Keratinocyte (primary cell): ENCODE measurements around the gene NIBAN1. TPM values are rescaled to one million over a fixed set of nuclear protein-coding genes. Genes with fewer than 3 reads are reported as not detected.
"Not testable (repeated sequence)": the region's sequence is repeated elsewhere in the genome, so short reads cannot be mapped to it uniquely, and the experiment has no call there.

Experiments used
- DNase-seq: peaks from one replicate; pipeline ENCODE4 v3.0.0-alpha.2; 2011; ENCODE audit warnings: low read depth, missing footprints, low spot score
- FAIRE-seq: peaks from 2 replicates; lab custom pipeline; 2011; peaks lifted over from hg19 to GRCh38; lab: Jason Lieb, UNC
- H2AFZ ChIP-seq: 2 replicates; pipeline ENCODE4 v1.6.0; 2012; ENCODE audit warnings: low read length, control low read depth, inconsistent platforms; ENCODE audit not compliant: control insufficient read depth
- H3K27ac ChIP-seq: 2 replicates; pipeline ENCODE4 v1.5.1; 2011; ENCODE audit warnings: low read length; ENCODE audit not compliant: control insufficient read depth, insufficient read depth
- H3K27me3 ChIP-seq: 3 replicates; pipeline ENCODE4 v1.6.0; 2011; ENCODE audit warnings: low read length; ENCODE audit not compliant: control insufficient read depth, insufficient read depth; ENCODE audit errors: extremely low read depth
- H3K36me3 ChIP-seq, 2 experiments: 2 replicates in 1 of 2; 3 replicates in 1 of 2; pipeline ENCODE4 v1.5.1; 2011; ENCODE audit warnings: low read length in 2 of 2, mild to moderate bottlenecking in 1 of 2; ENCODE audit not compliant: control insufficient read depth in 2 of 2, insufficient read depth in 2 of 2; ENCODE audit errors: extremely low read depth in 1 of 2
- H3K4me1 ChIP-seq: 3 replicates; pipeline ENCODE4 v1.5.1; 2011; ENCODE audit warnings: low read length; ENCODE audit not compliant: control insufficient read depth, insufficient read depth; ENCODE audit errors: extremely low read depth
- H3K4me2 ChIP-seq: 3 replicates; pipeline ENCODE4 v1.6.0; 2011; ENCODE audit warnings: low read depth, low read length; ENCODE audit not compliant: control insufficient read depth, insufficient read depth; ENCODE audit errors: extremely low read depth
- H3K4me3 ChIP-seq, 3 experiments: fragments of 200-600 bp in 1 of 3; sonication (generic) in 1 of 3; 2 replicates in 2 of 3; 3 replicates in 1 of 3; pipeline ENCODE4 v1.5.1; 2011 to 2016; ENCODE audit warnings: low read length in 3 of 3, mild to moderate bottlenecking in 3 of 3, control low read depth in 2 of 3, inconsistent platforms in 1 of 3, low read depth in 1 of 3, mixed read lengths in 1 of 3, mixed run types in 1 of 3, moderate library complexity in 1 of 3; ENCODE audit not compliant: control insufficient read depth in 2 of 3, insufficient read depth in 2 of 3; ENCODE audit errors: extremely low read depth in 1 of 3
- H3K79me2 ChIP-seq: 2 replicates; pipeline ENCODE4 v1.6.0; 2012; ENCODE audit warnings: low read length; ENCODE audit not compliant: control insufficient read depth, insufficient read depth
- H3K9ac ChIP-seq: 3 replicates; pipeline ENCODE4 v1.6.0; 2011; ENCODE audit warnings: low read length; ENCODE audit not compliant: control insufficient read depth, insufficient read depth; ENCODE audit errors: extremely low read depth
- H3K9me1 ChIP-seq: 3 replicates; pipeline ENCODE4 v1.6.0; 2011; ENCODE audit warnings: low read length; ENCODE audit not compliant: control insufficient read depth, insufficient read depth; ENCODE audit errors: extremely low read depth
- H3K9me3 ChIP-seq: 2 replicates; pipeline ENCODE4 v1.5.1; 2012; ENCODE audit warnings: low read depth, low read length; ENCODE audit not compliant: control insufficient read depth
- H4K20me1 ChIP-seq: 3 replicates; pipeline ENCODE4 v1.6.0; 2011; ENCODE audit warnings: low read length; ENCODE audit not compliant: control insufficient read depth, insufficient read depth; ENCODE audit errors: extremely low read depth
- EZH2 ChIP-seq: IDR thresholded peaks from one replicate; pipeline ENCODE4 v1.6.1; 2012; ENCODE audit warnings: inconsistent platforms, mild to moderate bottlenecking, low read length, moderate library complexity
- dilution Hi-C: fragments of 300-500 bp; cut with MboI; formaldehyde crosslinking; loops from one replicate; pipeline ENCODE4 v1.7.0; 2020; ENCODE audit warnings: low sequenced_read_pairs; ENCODE audit not compliant: extremely low pct_ligation_motif_present
- polyA plus RNA-seq, 5 experiments: library from polyadenylated mRNA; depleted of rRNA in 3 of 5; stranded (reverse) in 3 of 5; stranded (forward) in 1 of 5; unstranded in 1 of 5; fragments of >200 nt; gene quantifications; 1 replicate in 1 of 5; 2 replicates in 3 of 5; 3 replicates in 1 of 5; pipeline versions ENCODE4 v1.2.1 to v1.2.3, GENCODE V29; 2011 to 2012; ENCODE audit warnings: missing spikeins in 2 of 5, low read depth in 1 of 5, low replicate concordance in 1 of 5
- TF ChIP-seq, protein P1 (sequence below), 3 experiments: IDR thresholded peaks in 1 of 3; conservative IDR thresholded peaks in 1 of 3; optimal IDR thresholded peaks in 1 of 3; 2 replicates in 2 of 3; 3 replicates in 1 of 3; pipeline versions ENCODE3 to v1.5.1; 2011; ENCODE audit warnings: low read length in 3 of 3, mild to moderate bottlenecking in 3 of 3, moderate library complexity in 2 of 3, control low read depth in 1 of 3, inconsistent platforms in 1 of 3; ENCODE audit not compliant: insufficient read depth in 2 of 3; ENCODE audit errors: extremely low read depth in 1 of 3

Gene NIBAN1
- polyA plus RNA-seq, 1 donor (not counting 4 experiments of a cell fraction or from before 2014, with no cell fraction given), result 10.6 TPM

DNA sequence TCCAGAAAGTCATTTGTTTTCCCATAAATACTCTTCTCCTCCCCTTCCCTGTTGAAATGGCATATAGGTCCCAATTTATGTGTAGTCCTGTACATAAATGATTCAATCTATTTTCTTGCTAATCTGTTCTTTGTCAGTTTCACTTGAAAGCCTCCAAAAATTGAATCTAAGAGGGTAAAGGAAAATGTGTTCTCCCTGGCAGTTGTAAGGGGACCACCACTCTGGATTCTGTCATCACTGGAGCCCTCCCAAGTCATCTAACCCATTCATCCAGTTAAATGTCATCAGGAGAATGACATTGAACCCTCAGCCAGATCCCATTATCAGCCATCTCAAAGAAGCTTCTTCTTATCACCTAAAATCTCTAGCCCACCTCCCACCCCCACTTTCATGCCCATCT is 36.1 kb upstream of the NIBAN1 start:
- DNase-seq (no peak), FAIRE-seq (no peak)
- Histone ChIP-seq H3K27me3 (no peaks in the 10 kb centered on the region), H3K79me2 (no peaks in the 10 kb centered on the region), H3K4me3 (no peak overlapping the region), H3K4me2 (no peak overlapping the region), H3K36me3 (no peaks in the 10 kb centered on the region), H2AFZ (no peak overlapping the region), H3K9ac (no peak overlapping the region), H3K4me1 (no peaks in the 10 kb centered on the region), H3K9me1 (no peaks in the 10 kb centered on the region), H3K27ac (no peak overlapping the region), H3K9me3 (no peaks in the 10 kb centered on the region), H4K20me1 (no peaks in the 10 kb centered on the region)
- TF ChIP-seq EZH2, result no peak
- TF ChIP-seq, protein P1, sequence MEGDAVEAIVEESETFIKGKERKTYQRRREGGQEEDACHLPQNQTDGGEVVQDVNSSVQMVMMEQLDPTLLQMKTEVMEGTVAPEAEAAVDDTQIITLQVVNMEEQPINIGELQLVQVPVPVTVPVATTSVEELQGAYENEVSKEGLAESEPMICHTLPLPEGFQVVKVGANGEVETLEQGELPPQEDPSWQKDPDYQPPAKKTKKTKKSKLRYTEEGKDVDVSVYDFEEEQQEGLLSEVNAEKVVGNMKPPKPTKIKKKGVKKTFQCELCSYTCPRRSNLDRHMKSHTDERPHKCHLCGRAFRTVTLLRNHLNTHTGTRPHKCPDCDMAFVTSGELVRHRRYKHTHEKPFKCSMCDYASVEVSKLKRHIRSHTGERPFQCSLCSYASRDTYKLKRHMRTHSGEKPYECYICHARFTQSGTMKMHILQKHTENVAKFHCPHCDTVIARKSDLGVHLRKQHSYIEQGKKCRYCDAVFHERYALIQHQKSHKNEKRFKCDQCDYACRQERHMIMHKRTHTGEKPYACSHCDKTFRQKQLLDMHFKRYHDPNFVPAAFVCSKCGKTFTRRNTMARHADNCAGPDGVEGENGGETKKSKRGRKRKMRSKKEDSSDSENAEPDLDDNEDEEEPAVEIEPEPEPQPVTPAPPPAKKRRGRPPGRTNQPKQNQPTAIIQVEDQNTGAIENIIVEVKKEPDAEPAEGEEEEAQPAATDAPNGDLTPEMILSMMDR (optimal IDR thresholded peaks at IDR 0.05 in 1 of 3, IDR thresholded peaks at IDR 0.05 in 1 of 3, conservative IDR thresholded peaks at IDR 0.05 in 1 of 3; ENCODE audit: extremely low read depth in 1 of 3, insufficient read depth in 2 of 3, low read length in 3 of 3), result no peak
- dilution Hi-C loops, result no loop called here

DNA sequence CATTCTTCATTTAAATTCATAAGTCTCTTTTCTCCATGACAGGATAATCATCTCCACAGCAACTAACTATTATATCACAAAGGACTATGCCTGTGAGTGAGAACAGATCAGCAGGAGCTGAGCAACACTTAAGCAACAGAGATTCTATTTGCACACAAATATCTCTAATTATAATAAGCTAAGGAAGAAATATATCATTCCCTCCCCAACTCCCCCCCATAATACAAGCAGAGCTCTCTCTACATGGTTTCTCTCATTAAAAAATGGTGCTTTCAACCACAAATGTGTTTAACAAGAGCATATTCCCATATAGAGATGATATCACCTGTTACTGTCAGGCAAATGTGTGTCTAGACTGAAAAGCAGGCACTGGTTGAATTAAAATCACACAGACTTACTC is 34.5 kb upstream of the NIBAN1 start:
- Histone ChIP-seq H2AFZ (no peak overlapping the region), H3K4me1 (no peaks in the 10 kb centered on the region), H3K4me2 (no peak overlapping the region), H3K9ac (no peak overlapping the region), H3K4me3 (no peak overlapping the region), H3K9me1 (no peaks in the 10 kb centered on the region), H3K9me3 (no peaks in the 10 kb centered on the region), H3K27me3 (no peaks in the 10 kb centered on the region), H3K79me2 (no peaks in the 10 kb centered on the region), H3K36me3 (no peaks in the 10 kb centered on the region), H4K20me1 (no peaks in the 10 kb centered on the region), H3K27ac (no peak overlapping the region)
- TF ChIP-seq, protein P1 (optimal IDR thresholded peaks at IDR 0.05 in 1 of 3, IDR thresholded peaks at IDR 0.05 in 1 of 3, conservative IDR thresholded peaks at IDR 0.05 in 1 of 3; ENCODE audit: extremely low read depth in 1 of 3, insufficient read depth in 2 of 3, low read length in 3 of 3), result no peak
- TF ChIP-seq EZH2, result no peak
- no peak for DNase-seq
- dilution Hi-C loops, result no loop called here
- FAIRE-seq, result no peak

DNA sequence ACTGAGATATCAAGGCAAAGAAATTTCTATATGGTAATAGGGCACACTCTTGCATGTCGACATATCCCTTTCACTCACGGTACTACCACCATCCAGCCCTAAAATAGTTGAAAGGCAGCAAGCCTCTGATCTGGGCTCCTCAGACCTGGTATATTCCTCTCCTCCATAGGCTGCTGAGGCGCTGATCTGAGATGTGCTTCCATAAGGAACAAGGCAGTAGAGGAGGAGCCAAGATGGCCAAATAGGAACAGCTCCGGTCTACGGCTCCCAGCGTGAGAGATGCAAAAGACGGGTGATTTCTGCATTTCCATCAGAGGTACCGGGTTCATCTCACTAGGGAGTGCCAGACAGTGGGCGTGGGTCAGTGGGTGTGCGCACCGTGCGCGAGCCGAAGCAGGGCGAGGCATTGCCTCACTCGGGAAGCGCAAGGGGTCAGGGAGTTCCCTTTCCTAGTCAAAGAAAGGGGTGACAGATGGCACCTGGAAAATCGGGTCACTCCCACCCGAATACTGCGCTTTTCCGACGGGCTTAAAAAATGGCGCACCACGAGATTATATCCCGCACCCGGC is 27.1 kb upstream of the NIBAN1 start:
- dilution Hi-C loops, H2AFZ ChIP-seq, FAIRE-seq, H3K27ac ChIP-seq, H3K79me2 ChIP-seq, DNase-seq, H3K9me3 ChIP-seq, H3K9me1 ChIP-seq, H4K20me1 ChIP-seq, H3K27me3 ChIP-seq, H3K4me3 ChIP-seq, H3K36me3 ChIP-seq, H3K4me1 ChIP-seq, H3K4me2 ChIP-seq, H3K9ac ChIP-seq: not testable (repeated sequence)

DNA sequence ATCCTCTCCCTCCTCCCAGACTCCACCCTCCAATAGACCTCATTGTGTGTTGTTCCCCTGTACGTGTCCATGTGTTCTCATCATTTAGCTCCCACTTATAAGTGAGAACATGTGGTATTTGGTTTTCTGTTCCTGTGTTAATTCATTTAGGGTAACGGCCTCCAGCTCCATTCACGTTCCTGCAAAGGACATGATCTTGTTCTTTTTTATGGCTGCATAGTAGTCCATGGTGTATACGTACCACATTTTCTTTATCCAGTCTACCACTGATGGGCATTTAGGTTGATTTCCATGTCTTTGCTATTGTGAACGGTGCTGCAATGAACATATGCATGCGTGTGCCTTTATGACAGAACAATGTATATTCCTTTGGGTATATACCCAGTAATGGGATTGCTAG is 25.7 kb upstream of the NIBAN1 start:
- dilution Hi-C loops, H3K36me3 ChIP-seq, H3K27ac ChIP-seq, H3K9me1 ChIP-seq, H3K27me3 ChIP-seq, H3K4me1 ChIP-seq, FAIRE-seq, H3K9ac ChIP-seq, H2AFZ ChIP-seq, H3K9me3 ChIP-seq, H3K79me2 ChIP-seq, DNase-seq, H4K20me1 ChIP-seq, H3K4me3 ChIP-seq, H3K4me2 ChIP-seq: not testable (repeated sequence)
